K562 (cell line): ENCODE measurements around the gene KRT39. TPM values are rescaled to one million over a fixed set of nuclear protein-coding genes. Genes with fewer than 3 reads are reported as not detected.

ENCODE experiments used
- ATAC-seq: fragments of 200-7000 bp; cut with Tn5 transposase; 3 replicates; pipeline ENCODE4 v1.9.1; 2020; ENCODE audit warnings: moderate library complexity
- BruUV-seq: library from RNA; stranded (reverse); fragments of 400-500 nt; replicated peaks from 2 replicates; lab custom pipeline; 2021; lab: Mats Ljungman, UMichigan
- CTCF ChIA-PET: fragments of 300-600 bp; formaldehyde crosslinking; extraction: SDS; loops from one replicate; lab custom pipeline; 2021; ENCODE audit warnings: low intra/inter-chr PET ratio; lab: Yijun Ruan, JAX
- POLR2A ChIA-PET: fragments of 300-600, 350-650 bp; sonication (Branson Sonifier 250); formaldehyde crosslinking; extraction: SDS; loops from one replicate; lab custom pipeline; 2021; ENCODE audit warnings: antibody characterized with exemption, inconsistent platforms; lab: Yijun Ruan, JAX
- DNase-seq, 4 experiments: peaks; one replicate each; pipeline versions ENCODE4 v3.0.0 to v3.0.0-alpha.2; 2011 to 2018; ENCODE audit warnings: low spot score in 3 of 4, mixed read lengths in 3 of 4; ENCODE audit errors: extremely low read depth in 1 of 4
- FAIRE-seq: peaks from 2 replicates; lab custom pipeline; 2011; peaks lifted over from hg19 to GRCh38; lab: Jason Lieb, UNC
- H2AFZ ChIP-seq: 2 replicates; pipeline ENCODE4 v1.6.0; 2011; ENCODE audit warnings: low read depth, low read length, control low read depth, inconsistent platforms
- H3K27ac ChIP-seq: fragments of 200-600 bp; 3 replicates; pipeline ENCODE4 v1.8.0; 2011; ENCODE audit warnings: low read depth, mild to moderate bottlenecking, control low read depth, inconsistent platforms, low read length, moderate library complexity, mixed read lengths; ENCODE audit errors: extremely low read depth
- H3K27me3 ChIP-seq, 2 experiments: fragments of 300-600 bp in 1 of 2; 2 replicates in 1 of 2; 3 replicates in 1 of 2; pipeline versions ENCODE4 v1.6.0 to v1.8.0; 2011; ENCODE audit warnings: inconsistent platforms in 2 of 2, low read length in 2 of 2, mild to moderate bottlenecking in 1 of 2, mixed read lengths in 1 of 2, moderate library complexity in 1 of 2; ENCODE audit not compliant: control insufficient read depth in 2 of 2, insufficient read depth in 2 of 2
- H3K36me3 ChIP-seq: fragments of 300-600 bp; 3 replicates; pipeline ENCODE4 v1.8.0; 2011; ENCODE audit warnings: mild to moderate bottlenecking, low read length, inconsistent platforms; ENCODE audit not compliant: control insufficient read depth, insufficient read depth
- H3K4me1 ChIP-seq, 2 experiments: fragments of 200-600 bp in 1 of 2; replicated peaks in 1 of 2; 2 replicates in 1 of 2; 3 replicates in 1 of 2; pipeline versions ENCODE4 v1.5.1 to v1.8.0; 2011; ENCODE audit warnings: inconsistent platforms in 2 of 2, low read length in 2 of 2, mild to moderate bottlenecking in 1 of 2, mixed read lengths in 1 of 2, moderate library complexity in 1 of 2; ENCODE audit not compliant: control insufficient read depth in 2 of 2, insufficient read depth in 2 of 2
- H3K4me2 ChIP-seq: 2 replicates; pipeline ENCODE4 v1.6.1; 2011; ENCODE audit warnings: low read length, control low read depth, inconsistent platforms, mixed read lengths; ENCODE audit not compliant: insufficient read depth
- H3K4me3 ChIP-seq: fragments of 200-600 bp; sonication (generic), shearing (Covaris generic); 2 replicates; pipeline ENCODE4 v1.5.1; 2016; ENCODE audit warnings: control low read depth, inconsistent platforms
- H3K79me2 ChIP-seq: fragments of 200-600 bp; 3 replicates; pipeline ENCODE4 v1.8.0; 2011; ENCODE audit warnings: low read length, inconsistent platforms; ENCODE audit not compliant: control insufficient read depth, insufficient read depth
- H3K9ac ChIP-seq, 2 experiments: 2 replicates each; pipeline versions ENCODE4 v1.6.0 to v1.6.1; 2011; ENCODE audit warnings: low read depth in 2 of 2, low read length in 2 of 2, control low read depth in 1 of 2, inconsistent platforms in 1 of 2, mild to moderate bottlenecking in 1 of 2, mixed read lengths in 1 of 2; ENCODE audit not compliant: insufficient read depth in 1 of 2
- H3K9me1 ChIP-seq: one replicate; pipeline ENCODE4 v1.6.0; 2011; ENCODE audit warnings: inconsistent platforms, mild to moderate bottlenecking, low read length, moderate library complexity; ENCODE audit not compliant: control insufficient read depth, insufficient read depth
- H3K9me3 ChIP-seq: replicated peaks from 2 replicates; pipeline ENCODE4 v1.5.1; 2011; ENCODE audit warnings: low read depth, low read length, inconsistent platforms; ENCODE audit not compliant: control insufficient read depth, insufficient read depth
- H4K20me1 ChIP-seq: replicated peaks from 2 replicates; pipeline ENCODE4 v1.6.1; 2011; ENCODE audit warnings: low read length, inconsistent platforms, mixed read lengths; ENCODE audit not compliant: control insufficient read depth, insufficient read depth
- BRD9 ChIP-seq: fragments of 450-650 bp; IDR thresholded peaks from 2 replicates; pipeline ENCODE4 v1.6.1; 2018; ENCODE audit warnings: low read depth; ENCODE audit not compliant: partially characterized antibody
- ETS2 ChIP-seq: IDR thresholded peaks from 2 replicates; pipeline ENCODE4 v1.6.1; 2016; ENCODE audit warnings: borderline replicate concordance, missing genetic modification characterization, mild to moderate bottlenecking, moderate library complexity, missing compliant biosample characterization; ENCODE audit not compliant: poor library complexity, severe bottlenecking
- MAZ ChIP-seq, 2 experiments: fragments of 450-650 bp in 1 of 2; sonication (generic) in 1 of 2; formaldehyde crosslinking; IDR thresholded peaks in 1 of 2; conservative IDR thresholded peaks in 1 of 2; 2 replicates each; pipeline versions ENCODE4 v1.4.0 to v1.5.0; 2020; ENCODE audit warnings: mild to moderate bottlenecking in 1 of 2, missing genetic modification reagents in 1 of 2
- MTA3 ChIP-seq: fragments of 450-650 bp; formaldehyde crosslinking; IDR thresholded peaks from 2 replicates; pipeline ENCODE4 v1.6.1; 2017; ENCODE audit warnings: mild to moderate bottlenecking, borderline replicate concordance
- NUFIP1 ChIP-seq: fragments of 450-650 bp; IDR thresholded peaks from 2 replicates; pipeline ENCODE4 v1.6.1; 2018; ENCODE audit not compliant: partially characterized antibody
- PKNOX1 ChIP-seq: fragments of 450-650 bp; IDR thresholded peaks from 2 replicates; pipeline ENCODE4 v1.6.1; 2016
- ZNF41 ChIP-seq: fragments of 250-450 bp; sonication (Bioruptor Pico); conservative IDR thresholded peaks from 2 replicates; pipeline ENCODE4 v1.4.0; 2020; ENCODE audit warnings: mild to moderate bottlenecking
- WGBS: fragments of 100-300 bp; shearing (Covaris generic); methylation state at CpG from one replicate; pipeline ENCODE4 v1.1.6; 2016; ENCODE audit warnings: low coverage, mixed read lengths; ENCODE audit not compliant: insufficient coverage; ENCODE audit errors: missing lambda C conversion rate; 5-methylcytosine and 5-hydroxymethylcytosine counted together
- in situ Hi-C: fragments of 300-500 bp; cut with MboI; formaldehyde crosslinking; loops from 4 replicates; pipeline ENCODE4 v1.15.0; 2018; ENCODE audit warnings: inconsistent platforms, mixed read lengths
- intact Hi-C: fragments of 100-400 bp; cut with micrococcal nuclease; formaldehyde crosslinking; loops from 2 replicates; pipeline ENCODE4 v1.14.2; 2022
- polyA plus RNA-seq, 8 experiments: library from polyadenylated mRNA; depleted of rRNA in 4 of 8; stranded (reverse) in 5 of 8; unstranded in 3 of 8; fragments of >200 nt; fragmentation: Nextera tagmentation in 2 of 8; fragmentation: Illumina TruSeq in 1 of 8; extraction: Ambion mirVana in 2 of 8; extraction: Trizol in 1 of 8; gene quantifications; 2 replicates each; pipeline versions ENCODE4 v1.2.1 to v1.2.3, GENCODE V29; 2011 to 2014; ENCODE audit warnings: inconsistent platforms in 1 of 8, missing spikeins in 1 of 8
- total RNA-seq, 7 experiments: library from RNA; depleted of rRNA in 6 of 7; stranded (reverse); fragments of >200 nt in 6 of 7; fragmentation: Illumina TruSeq in 2 of 7; extraction: Trizol in 2 of 7; gene quantifications; 2 replicates each; pipeline versions ENCODE4 v1.2.1 to v1.2.3, GENCODE V29; 2011 to 2021; ENCODE audit warnings: low replicate concordance in 1 of 7

Gene KRT39
- total and polyA plus RNA-seq, 9 of the 15 experiments (the other 6 are each of a cell fraction or from before 2014, with no cell fraction given) = not detected

- no peak overlapping the region for H2AFZ ChIP-seq
These were observed 34.1 kb downstream of the KRT39 start for GRCh38 chr17:40932608-40933007.

More at GRCh38 chr17:40932608-40933007, 34.1 kb downstream of the KRT39 start:
- Histone ChIP-seq H3K4me3 (no peak overlapping the region), H3K4me1 (peaks cover 0 to 5% of the 10 kb centered on the region in 2 experiments; a peak in 2 of 5 replicates), H3K36me3 (no peaks in the 10 kb centered on the region), H3K9me3 (no peaks in the 10 kb centered on the region), H3K9me1 (no peaks in the 10 kb centered on the region), H3K4me2 (no peak overlapping the region), H3K9ac (no peak overlapping the region), H3K27ac (no peak overlapping the region), H3K27me3 (peaks cover 25 to 26% of the 10 kb centered on the region in 2 experiments), H3K79me2 (no peaks in the 10 kb centered on the region), H4K20me1 (no peaks in the 10 kb centered on the region)
- FAIRE-seq = no peak
- 0% methylated on average over 2 of the region's 2 CpGs for WGBS
- no TSS peak for BruUV-seq
- TF ChIP-seq MTA3 (no peak), BRD9 (no peak), PKNOX1 (no peak), MAZ (CRISPR knock-in tag; conservative IDR thresholded peaks at IDR 0.05 in 1 of 2, IDR thresholded peaks at IDR 0.05 in 1 of 2) (no peak), NUFIP1 (no peak), ZNF41 (no peak), ETS2 (tag) (no peak)
- ATAC-seq = no peak
- intact Hi-C loops = no loop called here
- ChIA-PET POLR2A (interaction anchor here (0.5 to 1.8 kb wide), 3 partner anchors 9 to 47 kb away, joined by 3 to 4 read pairs (median 3); no protein-coding TSS in a partner anchor), CTCF (interaction anchor here (0.7 kb wide), 1 partner anchor 316 kb away, joined by 3 read pairs; no protein-coding TSS in a partner anchor)
- DNase-seq = no peak
- in situ Hi-C loops = no loop called here
